Endodermal cell (in vitro differentiated cells): ENCODE results near the gene NOS1AP. TPM values are rescaled to one million over a fixed set of nuclear protein-coding genes. Genes with fewer than 3 reads are reported as not detected.

Source experiments
- DNase-seq: peaks from one replicate; pipeline ENCODE4 v3.0.0-alpha.2; 2017
- H3K27ac ChIP-seq: 2 replicates; pipeline ENCODE4 v1.5.1; 2013; ENCODE audit warnings: mild to moderate bottlenecking, low read depth, low read length, moderate library complexity
- H3K27me3 ChIP-seq: 2 replicates; pipeline ENCODE4 v1.6.1; 2013; ENCODE audit warnings: mild to moderate bottlenecking, low read length, moderate library complexity; ENCODE audit not compliant: insufficient read depth, control insufficient read depth, poor library complexity, severe bottlenecking
- H3K36me3 ChIP-seq: 2 replicates; pipeline ENCODE4 v1.7.0; 2013; ENCODE audit warnings: mild to moderate bottlenecking, low read length, moderate library complexity; ENCODE audit not compliant: control insufficient read depth, insufficient read depth
- H3K4me1 ChIP-seq: one replicate; pipeline ENCODE4 v1.7.0; 2013; ENCODE audit warnings: low read length; ENCODE audit not compliant: control insufficient read depth, insufficient read depth
- H3K4me3 ChIP-seq: 2 replicates; pipeline ENCODE4 v1.5.1; 2013; ENCODE audit warnings: mild to moderate bottlenecking, low read length, moderate library complexity
- H3K9ac ChIP-seq: 2 replicates; pipeline ENCODE4 v1.6.1; 2013; ENCODE audit warnings: mild to moderate bottlenecking, low read length, moderate library complexity; ENCODE audit not compliant: poor library complexity, severe bottlenecking; ENCODE audit errors: extremely low read depth
- H3K9me3 ChIP-seq: 2 replicates; pipeline ENCODE4 v1.6.1; 2013; ENCODE audit warnings: mild to moderate bottlenecking, low read length, moderate library complexity; ENCODE audit not compliant: control insufficient read depth
- H3K27ac Mint-ChIP-seq: 2 replicates; pipeline ENCODE4 v1.8.0; 2020; ENCODE audit warnings: mixed read lengths
- H3K27me3 Mint-ChIP-seq: 2 replicates; pipeline ENCODE4 v1.8.0; 2021; ENCODE audit warnings: mild to moderate bottlenecking, mixed read lengths; ENCODE audit not compliant: insufficient read depth
- H3K36me3 Mint-ChIP-seq: 2 replicates; pipeline ENCODE4 v1.8.0; 2020; ENCODE audit warnings: low read depth, mixed read lengths
- H3K4me1 Mint-ChIP-seq: 2 replicates; pipeline ENCODE4 v1.8.0; 2020; ENCODE audit warnings: mixed read lengths
- H3K4me3 Mint-ChIP-seq: 2 replicates; pipeline ENCODE4 v1.8.0; 2020; ENCODE audit warnings: mild to moderate bottlenecking, moderate library complexity, mixed read lengths
- H3K9me3 Mint-ChIP-seq: 2 replicates; pipeline ENCODE4 v1.8.0; 2020; ENCODE audit warnings: mild to moderate bottlenecking, mixed read lengths
- CTCF ChIP-seq: fragments of 200-600 bp; sonication (generic); conservative IDR thresholded peaks from 2 replicates; pipeline ENCODE4 v1.5.0; 2021; ENCODE audit warnings: antibody characterized with exemption, mild to moderate bottlenecking
- whole genome bisulfite sequencing, 2 experiments: methylation state at CpG; one replicate each; pipeline versions ENCODE4 v1.1.5 to v1.1.7; 2013; ENCODE audit warnings: missing lambda C conversion rate in 2 of 2, mixed read lengths in 1 of 2; ENCODE audit not compliant: insufficient coverage in 1 of 2, insufficient read length in 1 of 2; 5-methylcytosine and 5-hydroxymethylcytosine counted together
- total RNA-seq, 2 donors: library from RNA; stranded (reverse); fragmentation: NEBNext Ultra II Directional in 1 of 2; extraction: Animal tissue kit (Norgen Biotek cat#: 25700) in 1 of 2; gene quantifications; 2 replicates in 1 of 2; 3 replicates in 1 of 2; pipeline ENCODE4 v1.2.1, GENCODE V29; 2021

NOS1AP gene
- total RNA-seq, 2 donors from 2014 or later: 4.8 to 5.9 TPM

DNA sequence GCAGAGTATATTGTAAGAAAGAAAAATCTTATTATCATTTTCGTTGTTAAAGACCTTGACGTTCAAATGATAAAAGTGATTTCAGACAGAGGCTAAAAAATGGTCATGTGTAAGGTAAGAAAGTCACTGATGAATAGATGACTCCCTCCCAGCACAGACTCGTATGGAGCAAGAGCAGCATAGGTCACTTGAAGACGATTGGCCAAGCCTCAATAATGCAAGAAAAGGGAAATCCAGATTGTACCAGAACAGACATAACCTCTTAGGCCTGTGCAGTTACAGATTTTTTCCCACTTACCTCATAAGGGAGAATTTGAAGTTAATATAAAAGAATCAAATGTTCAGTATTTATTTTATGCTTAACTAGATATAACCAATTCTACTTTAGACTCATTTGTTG is 29.5 kb upstream of the NOS1AP start:
- Histone ChIP-seq H3K9me3 (no peaks in the 10 kb centered on the region), H3K27ac (no peak overlapping the region), H3K9ac (no peak overlapping the region), H3K36me3 (no peaks in the 10 kb centered on the region), H3K4me3 (no peak overlapping the region), H3K4me1 (no peaks in the 10 kb centered on the region), H3K27me3 (peaks cover 6% of the 10 kb centered on the region)
- Mint-ChIP-seq H3K4me3 (no peak overlapping the region), H3K27ac (no peak overlapping the region), H3K9me3 (no peaks in the 10 kb centered on the region), H3K27me3 (peaks cover 7% of the 10 kb centered on the region), H3K4me1 (peaks cover 4% of the 10 kb centered on the region), H3K36me3 (no peaks in the 10 kb centered on the region)
- 90 to 92% methylated on average over 4 of the region's 4 CpGs for WGBS, 2 experiments
- TF ChIP-seq CTCF: no peak
- DNase-seq: no peak

DNA sequence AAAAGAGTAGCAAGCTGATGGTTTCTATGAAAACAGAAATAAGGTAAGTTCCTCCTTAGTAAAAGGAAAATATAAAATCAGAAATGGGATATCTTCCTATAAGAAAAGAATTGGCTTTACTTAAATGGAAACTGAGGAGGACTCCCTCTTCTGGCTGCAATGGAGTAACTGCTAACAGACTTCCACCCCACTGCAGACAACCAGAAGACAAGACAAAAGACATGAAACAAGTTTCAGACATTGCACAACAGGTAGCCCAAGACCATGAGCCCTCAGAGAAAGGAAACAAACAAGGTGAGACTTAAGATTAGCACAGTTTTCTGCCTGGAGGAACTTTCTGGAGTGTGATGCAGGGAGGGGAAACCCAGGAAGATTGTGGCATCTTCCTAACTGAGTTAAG is 28.8 kb upstream of the NOS1AP start:
- peaks cover 4% of the 10 kb centered on the region for H3K4me1 Mint-ChIP-seq
- Histone ChIP-seq H3K27ac (no peak overlapping the region), H3K36me3 (no peaks in the 10 kb centered on the region), H3K4me3 (no peak overlapping the region), H3K9me3 (no peaks in the 10 kb centered on the region), H3K9ac (no peak overlapping the region), H3K27me3 (peaks cover 6% of the 10 kb centered on the region), H3K4me1 (no peaks in the 10 kb centered on the region)
- peak; percentile 83 for TF ChIP-seq CTCF
- peaks cover 3% of the 10 kb centered on the region for H3K27me3 Mint-ChIP-seq
- H3K9me3 Mint-ChIP-seq: no peaks in the 10 kb centered on the region
- H3K4me3 Mint-ChIP-seq: no peak overlapping the region
- DNase-seq: no peak
- no peak overlapping the region for H3K27ac Mint-ChIP-seq
- H3K36me3 Mint-ChIP-seq: no peaks in the 10 kb centered on the region

- H3K9me3 Mint-ChIP-seq: no peaks in the 10 kb centered on the region
- no peaks in the 10 kb centered on the region for H3K36me3 Mint-ChIP-seq
- Histone ChIP-seq H3K27ac (no peak overlapping the region), H3K4me1 (no peaks in the 10 kb centered on the region), H3K27me3 (peaks cover 8% of the 10 kb centered on the region), H3K4me3 (no peak overlapping the region), H3K36me3 (no peaks in the 10 kb centered on the region), H3K9me3 (no peaks in the 10 kb centered on the region), H3K9ac (no peak overlapping the region)
- no CpG with 5 or more reads among the region's 1 CpG for WGBS, 2 experiments
- H3K27me3 Mint-ChIP-seq: peaks cover 2% of the 10 kb centered on the region
- DNase-seq: no peak
- no peak overlapping the region for H3K27ac Mint-ChIP-seq
- TF ChIP-seq CTCF: no peak
- peaks cover 4% of the 10 kb centered on the region for H3K4me1 Mint-ChIP-seq
- H3K4me3 Mint-ChIP-seq: no peak overlapping the region
Measured at GRCh38 chr1:162042361-162042760, 27.1 kb upstream of the NOS1AP start.
